Activated CD8-positive, alpha-beta T cell treated with anti-CD3 and anti-CD28 coated beads, Interleukin-2, amount 10 ng/mL, durations not matched to agents 7 days and 5 days (primary cell): Measurements from ENCODE around the gene RSRC1. TPM values are rescaled to one million over a fixed set of nuclear protein-coding genes. Genes with fewer than 3 reads are reported as not detected.
"Not testable (repeated sequence)": the region's sequence is repeated elsewhere in the genome, so short reads cannot be mapped to it uniquely, and the experiment has no call there.

Experiments used
- ATAC-seq: fragments of 150-1000 bp; cut with Tn5 transposase; one replicate; pipeline ENCODE4 v1.10.0; 2021; ENCODE audit warnings: moderate library complexity
- CTCF ChIA-PET: fragments of 350-600 bp; sonication (Branson Sonifier 250); formaldehyde crosslinking; loops from one replicate; lab custom pipeline; 2021; ENCODE audit warnings: antibody characterized with exemption; lab: Charles Lee
- POLR2A ChIA-PET: fragments of 350-600 bp; sonication (Branson Sonifier 250); formaldehyde crosslinking; loops from one replicate; lab custom pipeline; 2021; ENCODE audit warnings: antibody characterized with exemption; lab: Charles Lee
- DNase-seq: peaks from one replicate; pipeline ENCODE4 v3.0.0-alpha.2; 2020
- H3K27ac Mint-ChIP-seq: one replicate; pipeline ENCODE4 v1.8.0; 2021; ENCODE audit warnings: mild to moderate bottlenecking, mixed read lengths
- H3K27me3 Mint-ChIP-seq: one replicate; pipeline ENCODE4 v1.8.0; 2021; ENCODE audit warnings: low read depth, mixed read lengths
- H3K36me3 Mint-ChIP-seq: one replicate; pipeline ENCODE4 v1.8.0; 2021; ENCODE audit warnings: low read depth, mixed read lengths
- H3K4me1 Mint-ChIP-seq: one replicate; pipeline ENCODE4 v1.8.0; 2021; ENCODE audit warnings: low read depth, mixed read lengths
- H3K4me3 Mint-ChIP-seq: one replicate; pipeline ENCODE4 v1.8.0; 2021; ENCODE audit warnings: mild to moderate bottlenecking, mixed read lengths
- H3K9me3 Mint-ChIP-seq: one replicate; pipeline ENCODE4 v1.8.0; 2022; ENCODE audit warnings: mixed read lengths; ENCODE audit not compliant: insufficient read depth
- total RNA-seq, 2 experiments: library from RNA; stranded (reverse); gene quantifications; one replicate each; pipeline ENCODE4 v1.2.3, GENCODE V29; 2021

RSRC1 gene
- total RNA-seq = 10 to 100 TPM; 44.9 to 47.9 TPM

DNA sequence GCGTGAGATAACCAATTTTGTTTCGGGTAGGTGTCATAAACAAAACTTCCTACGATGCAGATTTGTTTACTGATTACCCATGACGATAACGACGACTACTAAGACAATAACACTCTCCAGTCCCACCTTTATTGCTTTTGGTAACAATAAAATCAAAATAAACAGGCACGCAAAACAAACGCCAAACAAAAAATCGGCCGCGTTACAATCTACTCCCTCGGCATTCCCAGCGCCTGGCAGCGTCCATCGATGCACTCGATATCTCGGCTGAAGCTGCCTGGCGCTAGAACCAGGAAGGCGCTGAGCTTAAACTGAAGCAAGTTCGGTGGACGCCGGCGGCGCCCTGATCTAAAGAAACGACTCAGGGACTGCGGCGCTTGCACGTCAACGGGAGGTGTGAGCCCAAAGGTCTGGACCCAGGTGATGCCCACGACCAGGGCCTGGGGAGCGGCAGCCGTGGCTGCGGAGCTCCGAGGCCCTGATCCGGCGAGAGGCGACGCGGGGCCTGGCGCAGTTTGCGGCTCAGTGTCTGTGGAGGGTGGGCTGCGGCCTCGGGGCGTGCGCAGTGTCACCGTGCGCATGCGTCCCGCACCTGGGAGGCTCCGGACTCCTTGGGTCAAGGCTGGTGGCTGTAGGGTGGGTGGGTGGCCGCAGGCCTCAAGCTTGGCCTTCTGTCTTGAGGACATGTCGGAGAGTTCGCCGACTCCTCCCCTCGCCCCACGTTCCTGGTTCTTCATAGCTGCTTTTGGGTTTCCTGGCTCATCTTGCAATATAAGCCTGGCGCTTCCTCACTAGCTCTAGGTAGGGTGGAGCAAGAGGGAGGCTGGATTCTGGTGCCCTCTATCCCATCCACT lies at the start of gene RSRC1:
Gene RSRC1 (plus strand): TSS at position 286 of the 854 bp plus-strand sequence. CDS start 12,016 bp downstream, outside the sequence.
- ChIA-PET CTCF (interaction anchor here (0.8 to 1.8 kb wide), 5 partner anchors 9 to 324 kb away, joined by 3 to 5 read pairs (median 4); no protein-coding TSS in a partner anchor), POLR2A (interaction anchor here (0.7 to 1.1 kb wide), 3 partner anchors 10 to 32 kb away, joined by 3 to 5 read pairs (median 3); no protein-coding TSS in a partner anchor)
- Mint-ChIP-seq H3K27ac (peak within 1 kb of the TSS; percentile 79), H3K4me1 (peaks cover 64% of the 10 kb centered on the region), H3K4me3 (peak within 1 kb of the TSS; percentile 91), H3K36me3 (peaks cover 23% of the 10 kb centered on the region), H3K9me3 (peaks cover 7% of the 10 kb centered on the region), H3K27me3 (peaks cover 36% of the 10 kb centered on the region)
- peak; percentile 86 for DNase-seq
- ATAC-seq = peak; percentile 83

GRCh38 chr3:158065574-158065973 lies 44.3 kb upstream of the RSRC1 start:
- H3K36me3 Mint-ChIP-seq, H3K4me1 Mint-ChIP-seq, CTCF ChIA-PET: not testable (repeated sequence)

GRCh38 chr3:158072790-158073189 lies 37.1 kb upstream of the RSRC1 start:
- CTCF ChIA-PET = no interaction called here
- Mint-ChIP-seq H3K27me3 (peaks cover 2% of the 10 kb centered on the region), H3K9me3 (no peaks in the 10 kb centered on the region), H3K4me3 (no peak overlapping the region), H3K4me1 (no peaks in the 10 kb centered on the region), H3K36me3 (no peaks in the 10 kb centered on the region), H3K27ac (no peak overlapping the region)
- ATAC-seq = no peak
- POLR2A ChIA-PET = no interaction called here
- DNase-seq = no peak

More at GRCh38 chr3:158065574-158065973, 44.3 kb upstream of the RSRC1 start:
- H3K27ac Mint-ChIP-seq, H3K9me3 Mint-ChIP-seq, ATAC-seq, POLR2A ChIA-PET, DNase-seq, H3K27me3 Mint-ChIP-seq, H3K4me3 Mint-ChIP-seq: not testable (repeated sequence)

DNA sequence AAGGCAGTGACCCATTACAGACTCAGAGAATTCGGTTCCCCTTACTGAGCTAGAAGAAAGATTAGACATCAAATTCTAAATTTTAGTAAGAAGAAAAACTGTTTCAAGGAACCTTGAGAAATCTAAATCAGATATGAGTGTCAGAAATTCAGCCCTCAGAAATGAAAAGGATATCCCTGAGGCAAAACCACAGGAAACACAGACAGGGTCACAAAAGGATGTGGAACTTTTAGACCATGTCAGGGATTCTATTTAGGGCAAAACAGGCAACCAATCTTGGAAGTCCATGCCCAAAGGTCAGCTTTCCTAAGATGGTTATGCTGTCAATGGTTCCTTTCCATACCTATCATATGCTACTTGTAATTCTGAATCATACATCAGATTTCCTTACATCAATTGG lies 35.3 kb upstream of the RSRC1 start:
- Mint-ChIP-seq H3K4me3 (no peak overlapping the region), H3K36me3 (no peaks in the 10 kb centered on the region), H3K27me3 (peaks cover 2% of the 10 kb centered on the region), H3K4me1 (no peaks in the 10 kb centered on the region), H3K9me3 (no peaks in the 10 kb centered on the region), H3K27ac (no peak overlapping the region)
- ATAC-seq (no peak), DNase-seq (no peak)
- POLR2A ChIA-PET = no interaction called here
- CTCF ChIA-PET = no interaction called here

GRCh38 chr3:158079599-158079998 lies 30.3 kb upstream of the RSRC1 start:
- CTCF ChIA-PET = no interaction called here
- ATAC-seq = no peak
- Mint-ChIP-seq H3K27ac (no peak overlapping the region), H3K27me3 (peaks cover 8% of the 10 kb centered on the region), H3K4me3 (no peak overlapping the region), H3K36me3 (no peaks in the 10 kb centered on the region), H3K4me1 (no peaks in the 10 kb centered on the region), H3K9me3 (no peaks in the 10 kb centered on the region)
- DNase-seq = no peak
- POLR2A ChIA-PET = no interaction called here

DNA sequence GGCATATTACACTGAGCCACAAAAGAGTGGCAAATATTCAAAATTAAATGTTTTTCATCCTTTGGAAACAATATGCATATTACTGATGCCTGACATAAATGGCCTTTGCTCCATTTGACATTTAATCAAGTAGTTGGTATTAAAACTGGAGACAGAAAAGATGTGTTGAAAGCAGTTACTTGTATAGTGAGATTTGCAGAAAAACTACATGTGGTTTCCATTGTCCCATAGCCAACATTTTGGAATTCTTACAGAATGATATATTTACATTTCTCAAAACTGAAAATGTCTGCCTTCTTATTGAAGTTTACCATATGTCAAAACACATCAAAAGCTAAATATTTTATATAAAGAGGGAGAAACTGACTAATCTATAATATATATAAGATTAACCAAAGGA lies 25.2 kb upstream of the RSRC1 start:
- H3K27me3 Mint-ChIP-seq = peaks cover 33% of the 10 kb centered on the region
- DNase-seq (no peak), ATAC-seq (no peak)
- no peak overlapping the region for H3K4me3 Mint-ChIP-seq
- H3K36me3 Mint-ChIP-seq = no peaks in the 10 kb centered on the region
- no peak overlapping the region for H3K27ac Mint-ChIP-seq
- H3K4me1 Mint-ChIP-seq = no peaks in the 10 kb centered on the region
- H3K9me3 Mint-ChIP-seq = no peaks in the 10 kb centered on the region
- CTCF ChIA-PET = interaction anchor here (1.3 kb wide), 1 partner anchor 33 kb away, joined by 3 read pairs; no protein-coding TSS in a partner anchor
- POLR2A ChIA-PET = no interaction called here

- POLR2A ChIA-PET = interaction anchor here (0.5 kb wide), 1 partner anchor 11 kb away, joined by 3 read pairs; no protein-coding TSS in a partner anchor
- ATAC-seq = no peak
- H3K9me3 Mint-ChIP-seq = no peaks in the 10 kb centered on the region
- CTCF ChIA-PET = interaction anchor here (1.3 kb wide), 1 partner anchor 33 kb away, joined by 3 read pairs; no protein-coding TSS in a partner anchor
- H3K36me3 Mint-ChIP-seq = no peaks in the 10 kb centered on the region
- DNase-seq = no peak
- no peak overlapping the region for H3K4me3 Mint-ChIP-seq
- H3K27ac Mint-ChIP-seq = no peak overlapping the region
- H3K4me1 Mint-ChIP-seq = no peaks in the 10 kb centered on the region
- H3K27me3 Mint-ChIP-seq = peaks cover 39% of the 10 kb centered on the region
Observed at GRCh38 chr3:158085358-158085757, 24.5 kb upstream of the RSRC1 start.

DNA sequence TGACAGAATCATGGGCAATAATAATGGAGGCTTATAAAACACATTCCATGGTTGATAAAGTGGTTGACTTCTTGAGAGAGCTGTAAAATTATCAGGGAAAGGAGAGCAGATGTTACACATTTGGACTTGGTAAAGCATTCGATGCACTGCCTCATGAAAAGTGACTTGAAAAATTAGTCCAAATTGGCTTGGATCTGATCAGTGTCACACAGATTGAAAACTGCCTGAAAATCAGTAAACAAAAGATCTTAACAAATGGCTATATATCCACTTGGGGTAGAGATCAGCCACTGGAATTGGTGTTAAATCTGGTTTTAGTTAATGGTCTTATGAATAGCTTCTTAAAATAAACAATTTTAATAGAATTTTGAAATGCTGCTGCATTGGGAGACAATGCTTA lies 24.0 kb upstream of the RSRC1 start:
- H3K27me3 Mint-ChIP-seq = peaks cover 39% of the 10 kb centered on the region
- no peak overlapping the region for H3K27ac Mint-ChIP-seq
- CTCF ChIA-PET = interaction anchor here (1.3 kb wide), 1 partner anchor 32 kb away, joined by 3 read pairs; no protein-coding TSS in a partner anchor
- no peaks in the 10 kb centered on the region for H3K4me1 Mint-ChIP-seq
- POLR2A ChIA-PET = interaction anchor here (0.5 kb wide), 1 partner anchor 12 kb away, joined by 3 read pairs; no protein-coding TSS in a partner anchor
- H3K4me3 Mint-ChIP-seq = no peak overlapping the region
- H3K9me3 Mint-ChIP-seq = no peaks in the 10 kb centered on the region
- no peak for ATAC-seq
- DNase-seq = no peak
- H3K36me3 Mint-ChIP-seq = no peaks in the 10 kb centered on the region

GRCh38 chr3:158086361-158086760 lies 23.5 kb upstream of the RSRC1 start:
- ChIA-PET CTCF (no interaction called here), POLR2A (no interaction called here)
- no peak overlapping the region for H3K27ac Mint-ChIP-seq
- no peak overlapping the region for H3K4me3 Mint-ChIP-seq
- DNase-seq = no peak
- no peaks in the 10 kb centered on the region for H3K36me3 Mint-ChIP-seq
- H3K4me1 Mint-ChIP-seq = no peaks in the 10 kb centered on the region
- no peak for ATAC-seq
- peaks cover 38% of the 10 kb centered on the region for H3K27me3 Mint-ChIP-seq
- no peaks in the 10 kb centered on the region for H3K9me3 Mint-ChIP-seq

DNA sequence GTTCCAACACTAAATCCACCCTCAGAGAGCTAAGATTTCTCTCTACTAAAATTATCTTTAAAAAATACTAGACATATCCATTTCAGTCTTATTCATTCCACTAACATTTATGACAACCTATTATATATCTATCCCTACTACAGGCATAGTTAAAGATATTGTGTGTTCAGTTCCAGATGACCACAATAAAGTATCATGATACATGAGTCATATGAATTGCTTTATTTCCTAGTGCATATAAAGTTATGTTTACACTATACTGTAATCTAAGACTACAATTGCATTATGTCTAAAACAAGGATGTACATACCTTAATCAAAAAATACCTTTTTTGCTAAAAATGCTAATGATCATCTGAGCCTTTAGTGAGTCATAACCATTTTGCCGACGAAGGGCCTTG lies 23.1 kb upstream of the RSRC1 start:
- Mint-ChIP-seq H3K4me3 (no peak overlapping the region), H3K4me1 (no peaks in the 10 kb centered on the region), H3K27me3 (peaks cover 42% of the 10 kb centered on the region), H3K27ac (no peak overlapping the region), H3K36me3 (no peaks in the 10 kb centered on the region), H3K9me3 (no peaks in the 10 kb centered on the region)
- POLR2A ChIA-PET = no interaction called here
- CTCF ChIA-PET = no interaction called here
- DNase-seq (no peak), ATAC-seq (no peak)

DNA sequence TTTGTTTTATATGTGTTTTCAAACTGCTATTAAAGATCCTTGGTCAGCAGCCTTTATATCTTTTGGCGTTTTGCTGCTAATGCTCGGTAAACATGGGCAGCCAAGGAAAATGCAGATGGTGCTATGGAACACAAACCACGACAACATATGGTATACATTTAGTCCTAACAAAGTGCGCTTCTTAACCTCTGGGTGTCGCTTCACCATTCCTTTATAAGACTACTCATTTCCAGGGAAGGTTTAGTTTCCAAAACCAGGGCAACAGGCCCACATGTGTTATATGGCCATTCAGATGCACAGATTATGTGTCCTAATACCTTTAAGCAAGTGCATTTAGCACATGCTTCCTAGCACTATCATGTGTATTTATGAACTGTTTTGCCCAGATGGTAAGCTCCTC lies 18.4 kb upstream of the RSRC1 start:
- H3K27ac Mint-ChIP-seq = no peak overlapping the region
- no peaks in the 10 kb centered on the region for H3K9me3 Mint-ChIP-seq
- no peaks in the 10 kb centered on the region for H3K36me3 Mint-ChIP-seq
- peaks cover 68% of the 10 kb centered on the region for H3K27me3 Mint-ChIP-seq
- H3K4me3 Mint-ChIP-seq = no peak overlapping the region
- POLR2A ChIA-PET = no interaction called here
- ATAC-seq = no peak
- no peak for DNase-seq
- peaks cover 4% of the 10 kb centered on the region for H3K4me1 Mint-ChIP-seq
- CTCF ChIA-PET = no interaction called here

- Mint-ChIP-seq H3K4me3 (no peak overlapping the region), H3K9me3 (no peaks in the 10 kb centered on the region), H3K27me3 (peaks cover 75% of the 10 kb centered on the region), H3K27ac (no peak overlapping the region), H3K4me1 (peaks cover 15% of the 10 kb centered on the region), H3K36me3 (peaks cover 3% of the 10 kb centered on the region)
- DNase-seq = no peak
- POLR2A ChIA-PET = no interaction called here
- CTCF ChIA-PET = no interaction called here
- ATAC-seq = no peak
Observed at GRCh38 chr3:158093526-158093925, 16.4 kb upstream of the RSRC1 start.
